ENCODE data around the gene ADAMTS2. TPM values are rescaled to one million over a fixed set of nuclear protein-coding genes. Genes with fewer than 3 reads are reported as not detected.

ADAMTS2 gene
- total RNA-seq, 1 donor from 2014 or later, result 61.1 TPM

DNA sequence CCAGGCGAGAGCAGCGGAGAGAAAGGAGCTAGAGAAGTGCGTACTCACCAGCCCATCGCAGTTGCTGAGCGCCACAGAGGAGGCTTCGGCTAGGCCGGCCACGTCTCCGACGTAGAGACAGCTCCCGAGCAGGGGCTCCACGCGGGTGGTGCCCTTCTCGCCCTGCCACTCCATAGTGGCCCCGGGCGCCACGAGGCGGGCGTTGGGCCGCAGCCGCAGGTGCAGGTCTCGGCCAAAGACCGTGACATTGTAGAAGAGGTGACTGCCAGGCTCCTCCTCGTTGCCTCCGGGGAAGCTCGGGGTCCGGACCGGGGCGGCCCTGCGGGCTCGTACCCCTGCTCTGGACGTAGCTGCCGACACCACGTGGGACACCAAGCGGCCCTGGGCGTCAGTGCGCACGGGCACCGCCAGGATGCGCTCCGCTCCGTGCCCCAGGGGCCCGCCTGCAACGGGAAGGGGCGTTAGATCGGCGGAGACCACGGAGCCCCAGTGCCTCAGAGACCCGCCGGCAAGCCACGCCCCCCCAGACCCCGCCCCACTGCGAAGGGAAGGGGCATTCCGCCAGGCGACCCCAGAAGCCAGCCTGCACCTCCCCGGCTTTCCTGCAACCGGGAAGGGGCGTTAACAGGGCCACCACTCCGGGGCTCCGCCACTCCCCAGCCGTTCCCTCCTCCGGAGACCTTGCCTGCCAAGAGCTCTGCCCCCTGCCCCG, 1.4 kb downstream of the ADAMTS2 start:
- peak; percentile 48 for DNase-seq

DNA sequence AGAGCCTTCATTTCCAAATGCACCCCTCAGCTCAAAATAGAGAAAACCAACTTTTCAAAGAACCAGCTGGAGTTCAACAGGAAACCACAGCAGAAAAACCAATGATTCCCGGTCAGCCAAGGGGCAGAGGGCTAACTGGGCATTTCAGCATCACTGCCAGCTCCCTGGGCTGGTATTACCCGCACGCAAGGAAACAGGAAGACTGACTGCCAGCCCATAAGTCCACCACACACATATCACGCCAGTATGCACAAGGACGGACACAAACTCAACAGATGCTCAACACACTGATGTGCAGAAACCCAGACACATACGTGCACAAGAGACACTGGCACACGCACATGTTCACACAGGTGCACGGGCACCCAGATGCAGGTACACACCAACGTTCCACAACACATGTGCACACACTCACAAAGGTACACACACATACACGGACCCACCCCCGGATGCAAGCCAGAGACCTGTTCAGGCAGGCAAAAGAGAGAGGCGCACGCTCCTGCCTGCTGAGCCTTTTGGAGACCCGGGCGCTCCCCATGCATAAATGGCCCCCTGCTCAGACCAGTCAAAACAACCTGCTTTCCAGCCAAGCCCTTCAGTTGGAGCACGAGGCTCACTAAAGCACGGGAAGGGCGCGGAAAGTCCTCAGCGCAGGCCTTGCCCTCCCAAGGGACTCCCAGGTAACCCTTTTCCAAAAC, 2.1 kb downstream of the ADAMTS2 start:
- DNase-seq, result no peak

- peak; percentile 37 for DNase-seq
These were observed 2.7 kb downstream of the ADAMTS2 start for GRCh38 chr5:179342577-179342976.

DNA sequence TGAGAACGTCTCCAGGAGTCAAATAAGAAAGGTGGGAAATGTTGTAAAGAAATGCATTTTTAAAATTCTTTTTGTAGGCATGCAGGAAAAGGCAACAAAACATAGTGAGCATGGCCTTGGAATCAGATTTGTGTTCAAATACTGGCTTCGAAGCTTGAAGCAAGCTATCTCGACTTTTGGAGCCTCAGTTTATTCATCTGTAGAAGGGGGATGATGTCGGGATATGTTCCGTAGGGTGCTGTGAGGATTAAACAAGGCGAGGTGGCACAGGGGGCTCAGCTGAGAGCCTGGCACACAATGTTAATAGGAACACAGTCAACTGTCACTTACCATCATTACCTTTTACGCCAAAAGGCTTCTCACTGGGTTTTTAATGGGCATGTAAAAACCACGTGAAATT, 4.8 kb downstream of the ADAMTS2 start:
- DNase-seq, result no peak

GRCh38 chr5:179339996-179340395, 5.3 kb downstream of the ADAMTS2 start:
- no peak for DNase-seq

DNA sequence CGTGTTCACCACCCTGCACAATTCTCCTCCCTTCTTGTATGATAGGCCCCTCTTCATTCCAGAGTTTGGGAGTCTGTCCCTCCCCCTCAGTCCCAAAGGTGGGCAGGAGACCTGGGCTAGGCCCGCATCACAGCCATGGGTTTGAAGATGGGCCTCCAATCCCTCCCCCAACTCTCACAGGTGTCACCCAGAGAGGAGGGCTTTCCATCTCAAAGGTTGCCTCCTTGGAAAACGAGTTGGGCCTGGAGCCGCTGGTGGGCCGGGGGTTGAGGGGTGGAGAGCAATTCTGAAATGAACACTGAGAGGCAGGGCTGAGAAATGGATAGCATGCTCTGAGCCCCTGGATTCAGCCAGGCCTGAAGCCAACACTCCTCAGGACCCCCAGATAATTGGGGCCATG, 6.2 kb downstream of the ADAMTS2 start:
- no peak for DNase-seq

DNA sequence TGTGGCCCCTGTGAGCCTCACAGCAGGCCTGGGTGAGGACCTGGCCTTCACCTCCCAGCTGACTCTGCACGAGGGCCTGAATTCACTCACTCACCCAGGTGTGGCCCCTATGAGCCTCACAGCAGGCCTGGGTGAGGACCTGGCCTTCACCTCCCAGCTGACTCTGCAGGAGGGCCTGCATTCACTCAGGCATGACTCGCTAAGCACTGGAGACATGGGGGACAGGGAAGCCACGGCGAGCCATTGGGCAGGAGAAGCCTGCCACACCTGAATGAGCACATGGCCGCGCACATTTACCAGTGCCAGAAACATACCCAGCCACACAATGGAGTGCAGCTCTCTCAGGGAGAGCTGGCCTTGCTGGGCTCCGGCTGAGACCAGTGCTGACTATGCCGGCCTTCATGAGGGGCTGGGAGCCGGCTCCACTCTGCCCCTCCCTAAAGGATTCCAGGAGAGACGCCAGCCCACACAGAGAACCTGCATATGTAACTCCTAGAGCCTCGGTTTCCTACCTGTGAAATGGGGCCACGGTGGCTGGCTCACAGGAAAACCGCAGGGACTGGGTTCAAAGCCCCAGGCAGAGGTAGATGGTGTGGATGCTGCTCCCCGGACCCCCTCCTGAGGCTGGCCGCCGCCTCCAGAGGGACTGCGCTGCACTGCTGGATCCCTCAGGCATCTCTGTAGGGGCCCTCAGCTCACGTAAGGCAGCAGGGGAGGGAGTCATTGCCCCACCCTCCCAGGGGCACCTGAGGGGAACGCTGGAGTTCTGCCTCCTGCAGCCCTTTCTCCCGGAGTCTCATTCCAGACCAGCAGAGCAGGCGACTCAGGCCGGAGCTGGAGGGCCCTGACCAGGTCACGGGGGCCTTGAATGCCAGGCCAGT, 7.2 kb downstream of the ADAMTS2 start:
- no peak for DNase-seq

- DNase-seq, result no peak
These were observed 8.1 kb downstream of the ADAMTS2 start for GRCh38 chr5:179336871-179337795.

GRCh38 chr5:179336126-179336870, 9.0 kb downstream of the ADAMTS2 start:
- DNase-seq, result no peak

DNA sequence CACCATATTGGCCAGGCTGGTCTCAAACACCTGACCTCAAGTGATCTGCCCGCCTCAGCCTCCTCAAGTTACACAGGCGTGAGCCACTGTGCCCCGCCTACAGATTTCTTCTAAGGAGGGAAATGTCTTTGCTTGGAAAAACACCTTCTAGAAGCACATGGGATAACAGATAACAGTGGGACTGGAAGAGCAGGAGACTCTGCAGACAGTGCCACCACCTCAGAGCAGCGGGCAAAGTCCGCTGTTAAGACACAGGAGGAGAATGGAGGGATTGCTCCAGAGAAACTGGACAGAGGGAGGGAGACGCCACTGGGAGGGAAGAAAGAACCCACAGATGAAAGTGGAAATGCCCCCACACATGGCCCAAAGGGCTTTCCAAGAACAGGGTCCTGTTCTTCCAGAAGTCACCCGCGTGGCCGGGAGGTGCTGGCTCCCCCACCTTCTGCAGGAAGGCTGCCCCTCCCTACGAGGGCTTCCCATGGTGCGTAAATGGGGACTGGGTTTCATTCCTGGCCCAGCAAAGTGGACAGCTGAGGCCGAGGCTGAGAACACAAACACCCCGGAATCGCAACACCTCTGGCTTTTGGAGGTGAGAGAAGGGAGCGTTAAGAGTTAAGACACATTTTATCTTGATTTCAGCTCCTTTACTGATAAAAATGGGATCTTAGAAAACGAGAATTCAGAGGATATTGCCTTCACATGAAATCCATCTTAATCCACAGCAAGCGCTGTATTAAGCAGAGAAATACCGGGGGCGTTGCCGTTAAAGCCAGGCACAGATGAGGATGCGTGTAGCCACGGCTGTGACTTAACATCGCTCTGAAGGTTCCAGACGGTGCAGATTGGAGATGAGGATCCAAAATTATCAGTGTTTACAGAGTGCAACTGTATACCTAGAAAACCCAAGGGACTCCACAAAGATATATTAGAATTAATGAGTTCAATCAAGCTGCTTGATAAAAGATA, 11.2 kb downstream of the ADAMTS2 start:
- no peak for DNase-seq

DNA sequence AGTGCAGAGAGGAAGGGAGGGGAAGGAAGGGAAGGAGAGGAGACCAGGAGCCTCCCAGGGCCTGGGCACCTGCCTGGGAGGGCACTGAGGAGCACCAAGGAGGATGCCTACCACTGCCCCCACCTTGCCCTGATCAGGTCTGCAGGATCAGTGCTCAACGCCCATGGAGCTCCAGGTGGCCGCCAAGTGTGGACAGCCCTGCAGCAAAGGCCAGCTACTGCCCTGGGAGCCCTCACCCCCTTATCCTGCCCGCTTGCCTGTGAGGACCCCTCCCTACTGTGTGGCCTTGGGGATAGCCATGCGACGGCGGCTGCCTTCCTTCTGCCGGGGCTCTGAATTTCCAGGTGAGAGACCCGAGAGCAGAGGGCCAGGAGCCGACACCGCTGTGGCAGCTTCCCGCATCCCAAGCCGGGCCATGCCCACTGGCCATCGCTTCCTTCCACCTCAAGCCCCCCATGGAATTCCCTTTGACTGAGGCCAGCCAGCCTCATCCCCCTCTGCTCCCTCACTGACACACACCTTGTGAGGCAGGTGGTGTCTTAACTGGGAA, 12.4 kb downstream of the ADAMTS2 start:
- no peak for DNase-seq

DNA sequence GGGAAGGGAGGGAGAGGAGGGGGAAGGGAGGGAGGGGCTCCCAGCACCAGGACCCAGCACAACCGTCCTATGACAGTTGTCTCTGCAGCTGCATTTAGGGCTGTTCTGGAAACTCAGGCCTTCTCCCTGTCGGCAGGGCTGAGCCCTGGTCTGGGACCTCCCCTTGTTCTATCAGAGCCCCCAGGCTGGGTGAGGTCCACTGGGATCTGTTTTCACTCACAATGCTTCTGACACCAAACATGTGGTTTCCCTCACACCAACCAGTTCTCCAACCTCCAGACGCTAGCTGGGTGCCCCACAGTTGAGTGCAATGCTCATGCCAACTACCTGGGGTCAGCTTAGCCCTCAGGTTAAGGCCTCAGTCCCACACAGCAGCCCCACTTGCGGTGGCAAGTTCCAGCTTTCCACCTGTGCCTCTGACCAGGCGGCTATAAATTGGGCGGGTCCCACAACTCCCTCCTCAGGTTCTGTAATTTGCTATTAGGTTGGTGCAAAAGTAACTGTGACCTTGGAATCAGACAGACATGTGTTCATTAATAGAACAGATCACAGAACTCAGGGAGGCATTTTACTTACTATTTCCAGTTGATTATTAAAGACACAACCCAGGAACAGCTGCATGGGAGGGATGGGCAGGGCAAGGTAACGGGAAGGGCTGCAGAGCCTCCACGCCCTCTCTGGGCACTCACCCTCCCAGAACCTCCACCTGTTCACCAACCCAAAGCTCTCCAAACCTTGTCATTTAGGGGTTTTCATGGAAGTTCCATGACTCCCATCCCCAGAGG, 13.5 kb downstream of the ADAMTS2 start:
- DNase-seq, result no peak

- DNase-seq, result no peak
These were observed 14.9 kb downstream of the ADAMTS2 start for GRCh38 chr5:179330186-179330900.

DNA sequence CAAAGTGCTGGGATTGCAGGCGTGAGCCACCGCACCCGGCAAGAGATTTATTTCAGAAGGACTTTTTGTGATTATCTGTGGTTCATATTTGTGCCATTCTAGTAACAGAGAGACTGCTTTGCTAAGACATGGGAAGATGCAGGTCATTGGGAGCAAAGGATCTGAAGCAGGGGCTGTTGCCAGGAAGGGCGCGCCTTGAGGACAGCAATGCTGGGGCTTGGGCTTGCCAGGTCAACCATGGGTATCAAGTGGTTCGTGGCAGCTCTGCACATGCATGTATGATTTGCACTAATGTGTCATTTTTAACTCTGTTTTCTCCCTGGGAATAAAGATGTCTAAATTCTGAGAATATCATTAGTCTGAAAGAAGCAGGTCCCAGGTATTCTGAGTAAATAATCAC, 17.0 kb downstream of the ADAMTS2 start:
- no peak for DNase-seq

GRCh38 chr5:179327021-179327735, 18.1 kb downstream of the ADAMTS2 start:
- DNase-seq, result no peak

DNA sequence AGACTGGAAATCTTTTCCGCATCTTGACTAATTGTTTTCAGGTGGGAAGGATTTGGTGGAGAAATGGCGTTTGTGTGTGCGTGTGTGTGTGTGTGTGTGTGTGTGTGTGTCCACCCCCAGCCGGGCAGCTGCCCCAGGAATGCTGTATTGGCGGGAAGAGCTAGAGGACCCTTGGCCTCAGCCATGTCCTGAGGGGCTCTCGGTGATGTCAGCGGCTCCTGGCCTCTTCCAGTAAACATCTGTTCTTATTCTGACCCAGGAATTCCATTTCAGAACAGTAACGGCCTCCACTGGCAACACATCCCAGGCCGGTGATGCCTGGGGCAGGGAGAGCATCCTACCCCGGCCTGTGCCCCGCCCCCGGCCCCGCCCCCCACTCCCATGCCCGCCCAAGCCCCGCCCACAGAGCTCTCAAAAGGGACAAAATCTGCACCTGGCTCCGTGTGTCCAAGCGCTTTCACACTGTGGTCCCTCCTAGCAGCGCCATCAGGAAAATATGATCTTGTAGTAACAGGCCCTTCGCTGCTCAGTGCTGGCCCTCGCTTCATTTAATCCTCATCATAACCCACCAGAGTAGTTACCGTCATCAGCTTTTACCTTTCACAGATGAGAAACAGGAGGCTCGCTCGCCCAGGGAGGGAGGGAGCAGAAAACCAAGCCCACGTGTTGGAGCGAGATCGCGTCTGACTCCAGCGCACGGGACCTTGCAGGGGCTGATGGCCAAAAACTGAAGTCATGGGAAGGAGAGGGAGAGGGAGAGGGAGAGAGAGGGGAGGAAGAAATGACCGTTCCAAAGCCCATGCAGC, 18.9 kb downstream of the ADAMTS2 start:
- peak; percentile 93 for DNase-seq

All from tongue (tissue), 2 donors.